Fibroblast of lung (primary cell): ENCODE data around the gene DTX1. TPM values are rescaled to one million over a fixed set of nuclear protein-coding genes. Genes with fewer than 3 reads are reported as not detected.

Experiments used
- DNase-seq, 2 donors: peaks; one replicate each; pipeline versions ENCODE4 v3.0.0 to v3.0.0-alpha.2; 2010; ENCODE audit warnings: low read depth in 2 of 2
- H2AFZ ChIP-seq: 2 replicates; pipeline ENCODE4 v1.5.1; 2012; ENCODE audit warnings: low read length, control low read depth, inconsistent platforms
- H3K27ac ChIP-seq: 2 replicates; pipeline ENCODE4 v1.5.1; 2011; ENCODE audit warnings: low read length, control low read depth; ENCODE audit not compliant: insufficient read depth
- H3K27me3 ChIP-seq: 2 replicates; pipeline ENCODE4 v1.5.1; 2011; ENCODE audit warnings: mild to moderate bottlenecking, low read length; ENCODE audit not compliant: control insufficient read depth, insufficient read depth
- H3K36me3 ChIP-seq: 2 replicates; pipeline ENCODE4 v1.5.1; 2011; ENCODE audit warnings: low read length; ENCODE audit not compliant: control insufficient read depth, insufficient read depth
- H3K4me1 ChIP-seq: 2 replicates; pipeline ENCODE4 v1.5.1; 2011; ENCODE audit warnings: low read length; ENCODE audit not compliant: control insufficient read depth, insufficient read depth; ENCODE audit errors: extremely low read depth
- H3K4me2 ChIP-seq: 2 replicates; pipeline ENCODE4 v1.5.1; 2011; ENCODE audit warnings: low read length, control low read depth; ENCODE audit not compliant: insufficient read depth; ENCODE audit errors: extremely low read depth
- H3K4me3 ChIP-seq, 4 experiments: fragments of 200-600 bp in 1 of 4; sonication (generic) in 1 of 4; replicated peaks in 1 of 4; 2 replicates each; pipeline ENCODE4 v1.5.1; 2011 to 2016; ENCODE audit warnings: low read length in 4 of 4, low read depth in 3 of 4, mild to moderate bottlenecking in 3 of 4, control low read depth in 2 of 4, inconsistent platforms in 1 of 4, mixed read lengths in 1 of 4; ENCODE audit not compliant: insufficient read depth in 1 of 4; ENCODE audit errors: control extremely low read depth in 1 of 4
- H3K79me2 ChIP-seq: 2 replicates; pipeline ENCODE4 v1.5.1; 2012; ENCODE audit warnings: mild to moderate bottlenecking, low read length, inconsistent platforms; ENCODE audit not compliant: control insufficient read depth, insufficient read depth
- H3K9ac ChIP-seq: 2 replicates; pipeline ENCODE4 v1.5.1; 2011; ENCODE audit warnings: mild to moderate bottlenecking, low read length, control low read depth; ENCODE audit not compliant: insufficient read depth
- H3K9me3 ChIP-seq: 2 replicates; pipeline ENCODE4 v1.5.1; 2012; ENCODE audit warnings: low read depth, low read length; ENCODE audit not compliant: control insufficient read depth, insufficient read depth
- H4K20me1 ChIP-seq: 2 replicates; pipeline ENCODE4 v1.5.1; 2011; ENCODE audit warnings: low read length; ENCODE audit not compliant: control insufficient read depth, insufficient read depth; ENCODE audit errors: extremely low read depth
- CTCF ChIP-seq, 2 donors: IDR thresholded peaks in 1 of 2; conservative IDR thresholded peaks in 1 of 2; 1 replicate in 1 of 2; 2 replicates in 1 of 2; pipeline ENCODE4 v1.5.1; 2011 to 2012; ENCODE audit warnings: low read length in 2 of 2, control low read depth in 1 of 2, inconsistent platforms in 1 of 2, low read depth in 1 of 2, mild to moderate bottlenecking in 1 of 2
- EZH2 ChIP-seq: IDR thresholded peaks from 2 replicates; pipeline ENCODE4 v1.5.1; 2012; ENCODE audit warnings: low read length, control low read depth, mild to moderate bottlenecking; ENCODE audit errors: missing control alignments
- polyA plus RNA-seq, 2 donors: library from polyadenylated mRNA; depleted of rRNA in 1 of 2; stranded (reverse) in 1 of 2; unstranded in 1 of 2; fragments of >200 nt; gene quantifications; 2 replicates each; pipeline ENCODE4 v1.2.1, GENCODE V29; 2011 to 2012; ENCODE audit warnings: missing spikeins in 1 of 2
- total RNA-seq: library from RNA; depleted of rRNA; stranded (reverse); fragments of >200 nt; gene quantifications from 2 replicates; pipeline ENCODE4 v1.2.1, GENCODE V29; 2014

The DTX1 gene
- total and polyA plus RNA-seq, 2 donors (not counting 1 experiment from before 2014, with no cell fraction given) = not detected

GRCh38 chr12:113142173-113142885, 85.8 kb downstream of the DTX1 start:
- Histone ChIP-seq H3K79me2 (no peaks in the 10 kb centered on the region), H2AFZ (no peak overlapping the region), H3K27me3 (no peaks in the 10 kb centered on the region), H3K4me1 (no peaks in the 10 kb centered on the region), H3K27ac (no peak overlapping the region), H3K4me2 (no peak overlapping the region), H3K9me3 (no peaks in the 10 kb centered on the region), H3K36me3 (no peaks in the 10 kb centered on the region), H3K4me3 (no peak overlapping the region), H3K9ac (no peak overlapping the region), H4K20me1 (no peaks in the 10 kb centered on the region)
- DNase-seq = no peak
- no peak for TF ChIP-seq EZH2

- no peaks in the 10 kb centered on the region for H3K27me3 ChIP-seq
- H2AFZ ChIP-seq = no peak overlapping the region
- H3K9me3 ChIP-seq = no peaks in the 10 kb centered on the region
- H3K4me3 ChIP-seq = no peak overlapping the region
- DNase-seq = no peak
- no peaks in the 10 kb centered on the region for H3K79me2 ChIP-seq
- TF ChIP-seq EZH2 = no peak
- TF ChIP-seq CTCF (conservative IDR thresholded peaks at IDR 0.05 in 1 of 2, IDR thresholded peaks at IDR 0.05 in 1 of 2; ENCODE audit: low read depth in 1 of 2, low read length in 2 of 2) = no peak
- no peaks in the 10 kb centered on the region for H4K20me1 ChIP-seq
- no peak overlapping the region for H3K9ac ChIP-seq
- H3K36me3 ChIP-seq = no peaks in the 10 kb centered on the region
- no peaks in the 10 kb centered on the region for H3K4me1 ChIP-seq
- H3K4me2 ChIP-seq = no peak overlapping the region
- no peak overlapping the region for H3K27ac ChIP-seq
These were observed 86.4 kb downstream of the DTX1 start for GRCh38 chr12:113142886-113143332.

GRCh38 chr12:113143959-113144358, 87.4 kb downstream of the DTX1 start:
- Histone ChIP-seq H3K4me1 (no peaks in the 10 kb centered on the region), H3K4me3 (no peak overlapping the region), H3K4me2 (no peak overlapping the region), H3K27me3 (no peaks in the 10 kb centered on the region), H3K9ac (no peak overlapping the region), H3K9me3 (no peaks in the 10 kb centered on the region), H3K79me2 (no peaks in the 10 kb centered on the region), H2AFZ (no peak overlapping the region), H3K36me3 (no peaks in the 10 kb centered on the region), H3K27ac (no peak overlapping the region), H4K20me1 (no peaks in the 10 kb centered on the region)
- no peak for DNase-seq
- TF ChIP-seq CTCF (conservative IDR thresholded peaks at IDR 0.05 in 1 of 2, IDR thresholded peaks at IDR 0.05 in 1 of 2; ENCODE audit: low read depth in 1 of 2, low read length in 2 of 2) = no peak
- no peak for TF ChIP-seq EZH2
